Natural killer cell treated with Interleukin-12 subunit alpha and Interleukin-12 subunit beta and Interleukin-15 and Interleukin-18, amount 100 ng/mL, for 72 hours (primary cell): Measurements from ENCODE around the gene TMEM116. TPM values are rescaled to one million over a fixed set of nuclear protein-coding genes. Genes with fewer than 3 reads are reported as not detected.
A peak's percentile ranks its signal among the peaks of the same experiment; 100 is the strongest.
"Not testable (repeated sequence)": the region's sequence is repeated elsewhere in the genome, so short reads cannot be mapped to it uniquely, and the experiment has no call there.

Experiments
- ATAC-seq, 2 donors: fragments of 150-1000 bp; cut with Tn5 transposase in 1 of 2; sonication (Bioruptor Pico), chemical (Tn5 transposase) in 1 of 2; 2 replicates each; pipeline ENCODE4 v1.10.0; 2021
- DNase-seq: peaks from one replicate; pipeline ENCODE4 v3.0.0; 2022; ENCODE audit warnings: low spot score
- H3K27ac Mint-ChIP-seq, 2 donors: 1 replicate in 1 of 2; 2 replicates in 1 of 2; pipeline ENCODE4 v1.8.0; 2022; ENCODE audit warnings: mixed read lengths in 2 of 2, mild to moderate bottlenecking in 1 of 2, moderate library complexity in 1 of 2
- H3K27me3 Mint-ChIP-seq, 2 donors: 1 replicate in 1 of 2; 2 replicates in 1 of 2; pipeline ENCODE4 v1.8.0; 2022; ENCODE audit warnings: mixed read lengths in 2 of 2
- H3K36me3 Mint-ChIP-seq: one replicate; pipeline ENCODE4 v1.8.0; 2022; ENCODE audit warnings: mixed read lengths
- H3K4me1 Mint-ChIP-seq, 2 donors: 1 replicate in 1 of 2; 2 replicates in 1 of 2; pipeline ENCODE4 v1.8.0; 2022; ENCODE audit warnings: low read depth in 2 of 2, mixed read lengths in 2 of 2, mild to moderate bottlenecking in 1 of 2
- H3K4me3 Mint-ChIP-seq: one replicate; pipeline ENCODE4 v1.8.0; 2022; ENCODE audit warnings: mixed read lengths
- H3K9me3 Mint-ChIP-seq: 2 replicates; pipeline ENCODE4 v1.8.0; 2022; ENCODE audit warnings: mixed read lengths
- total RNA-seq, 2 donors: library from RNA; stranded (reverse); gene quantifications; one replicate each; pipeline ENCODE4 v1.2.3, GENCODE V29; 2022

Gene TMEM116
- total RNA-seq, 2 donors from 2014 or later, result 6.2 to 17.3 TPM

- Mint-ChIP-seq H3K27ac (peak overlapping the region in 1 of 2 donors; percentile 72), H3K9me3 (no peaks in the 10 kb centered on the region), H3K36me3 (no peaks in the 10 kb centered on the region), H3K27me3 (no peaks in the 10 kb centered on the region), H3K4me3 (peak overlapping the region; percentile 43), H3K4me1 (peaks cover 16 to 42% of the 10 kb centered on the region in 2 donors)
- DNase-seq, result no peak
- ATAC-seq, result no peak
These were observed 12.1 kb downstream of the TMEM116 start for GRCh38 chr12:112000820-112001219.

GRCh38 chr12:111999129-111999528 is 13.8 kb downstream of the TMEM116 start:
- not testable (repeated sequence) for ATAC-seq, H3K27me3 Mint-ChIP-seq, H3K4me3 Mint-ChIP-seq, H3K9me3 Mint-ChIP-seq, DNase-seq, H3K36me3 Mint-ChIP-seq
- Mint-ChIP-seq H3K4me1 (peaks cover 23 to 50% of the 10 kb centered on the region in 2 donors), H3K27ac (peak overlapping the region in 1 of 2 donors; percentile 61)

- Mint-ChIP-seq H3K36me3 (no peaks in the 10 kb centered on the region), H3K27me3 (no peaks in the 10 kb centered on the region), H3K27ac (peak overlapping the region in 1 of 2 donors; percentile 61), H3K4me3 (no peak overlapping the region), H3K9me3 (no peaks in the 10 kb centered on the region), H3K4me1 (peaks cover 34 to 60% of the 10 kb centered on the region in 2 donors)
- DNase-seq (no peak), ATAC-seq (no peak)
These were observed 14.9 kb downstream of the TMEM116 start for GRCh38 chr12:111998015-111998414.

- H3K4me1 Mint-ChIP-seq, result peaks cover 29 to 61% of the 10 kb centered on the region in 2 donors
- DNase-seq (no peak), ATAC-seq (no peak)
- H3K4me3 Mint-ChIP-seq, result no peak overlapping the region
- no peaks in the 10 kb centered on the region for H3K9me3 Mint-ChIP-seq
- no peaks in the 10 kb centered on the region for H3K27me3 Mint-ChIP-seq
- H3K27ac Mint-ChIP-seq, result peak overlapping the region in 1 of 2 donors; percentile 9
- no peaks in the 10 kb centered on the region for H3K36me3 Mint-ChIP-seq
These were observed 15.7 kb downstream of the TMEM116 start for GRCh38 chr12:111997300-111997699.

GRCh38 chr12:111995782-111996480 is 17.0 kb downstream of the TMEM116 start:
- ATAC-seq (no peak), DNase-seq (no peak)
- Mint-ChIP-seq H3K27ac (peak overlapping the region; percentile 78 to 84), H3K9me3 (no peaks in the 10 kb centered on the region), H3K27me3 (no peaks in the 10 kb centered on the region), H3K4me3 (peak overlapping the region; percentile 87), H3K36me3 (no peaks in the 10 kb centered on the region), H3K4me1 (peaks cover 31 to 63% of the 10 kb centered on the region in 2 donors)

- Mint-ChIP-seq H3K27ac (peak overlapping the region; percentile 78 to 84), H3K4me1 (peaks cover 29 to 59% of the 10 kb centered on the region in 2 donors), H3K4me3 (peak overlapping the region; percentile 87)
- ATAC-seq, H3K36me3 Mint-ChIP-seq, DNase-seq, H3K27me3 Mint-ChIP-seq, H3K9me3 Mint-ChIP-seq: not testable (repeated sequence)
These were observed 18.5 kb downstream of the TMEM116 start for GRCh38 chr12:111994211-111995111.

- ATAC-seq, result peak; percentile 60 to 65
These were observed 19.4 kb downstream of the TMEM116 start for GRCh38 chr12:111993292-111994150.

GRCh38 chr12:111992464-111992863 is 20.5 kb downstream of the TMEM116 start:
- Mint-ChIP-seq H3K36me3 (peaks cover 6% of the 10 kb centered on the region), H3K27ac (peak overlapping the region in 1 of 2 donors; percentile 84), H3K27me3 (no peaks in the 10 kb centered on the region), H3K9me3 (no peaks in the 10 kb centered on the region), H3K4me1 (peaks cover 30 to 51% of the 10 kb centered on the region in 2 donors), H3K4me3 (peak overlapping the region; percentile 87)
- ATAC-seq, result peak in 1 of 2 donors; percentile 61
- no peak for DNase-seq

More at GRCh38 chr12:111993292-111994150, 19.4 kb downstream of the TMEM116 start:
- Mint-ChIP-seq H3K4me3 (peak overlapping the region; percentile 87), H3K27me3 (no peaks in the 10 kb centered on the region), H3K9me3 (no peaks in the 10 kb centered on the region), H3K36me3 (peaks cover 6% of the 10 kb centered on the region), H3K27ac (peak overlapping the region; percentile 78 to 84), H3K4me1 (peaks cover 30 to 56% of the 10 kb centered on the region in 2 donors)
- no peak for DNase-seq

- H3K9me3 Mint-ChIP-seq, result no peaks in the 10 kb centered on the region
- peak overlapping the region in 1 of 2 donors; percentile 84 for H3K27ac Mint-ChIP-seq
- H3K27me3 Mint-ChIP-seq, result no peaks in the 10 kb centered on the region
- H3K4me1 Mint-ChIP-seq, result peaks cover 30 to 51% of the 10 kb centered on the region in 2 donors
- ATAC-seq (peak in 1 of 2 donors; percentile 45), DNase-seq (no peak)
- peaks cover 6% of the 10 kb centered on the region for H3K36me3 Mint-ChIP-seq
- peak overlapping the region; percentile 87 for H3K4me3 Mint-ChIP-seq
These were observed 21.0 kb downstream of the TMEM116 start for GRCh38 chr12:111991946-111992345.

- Mint-ChIP-seq H3K27ac (peak overlapping the region in 1 of 2 donors; percentile 84), H3K4me1 (peaks cover 30 to 51% of the 10 kb centered on the region in 2 donors), H3K27me3 (no peaks in the 10 kb centered on the region), H3K4me3 (peak overlapping the region; percentile 87), H3K9me3 (no peaks in the 10 kb centered on the region), H3K36me3 (peaks cover 6% of the 10 kb centered on the region)
- DNase-seq (no peak), ATAC-seq (no peak)
These were observed 21.4 kb downstream of the TMEM116 start for GRCh38 chr12:111991535-111991934.

GRCh38 chr12:111984820-111985219 is 28.1 kb downstream of the TMEM116 start:
- DNase-seq (no peak), ATAC-seq (no peak)
- H3K27ac Mint-ChIP-seq, result no peak overlapping the region
- H3K27me3 Mint-ChIP-seq, result no peaks in the 10 kb centered on the region
- no peak overlapping the region for H3K4me3 Mint-ChIP-seq
- H3K4me1 Mint-ChIP-seq, result peaks cover 3 to 5% of the 10 kb centered on the region in 2 donors
- H3K36me3 Mint-ChIP-seq, result peaks cover 6% of the 10 kb centered on the region
- H3K9me3 Mint-ChIP-seq, result no peaks in the 10 kb centered on the region

- Mint-ChIP-seq H3K27me3 (no peaks in the 10 kb centered on the region), H3K36me3 (no peaks in the 10 kb centered on the region), H3K27ac (no peak overlapping the region), H3K9me3 (no peaks in the 10 kb centered on the region), H3K4me1 (peaks cover 0 to under 1% of the 10 kb centered on the region in 2 donors), H3K4me3 (no peak overlapping the region)
- ATAC-seq, result no peak
- no peak for DNase-seq
These were observed 31.0 kb downstream of the TMEM116 start for GRCh38 chr12:111981987-111982386.

GRCh38 chr12:111980598-111980997 is 32.4 kb downstream of the TMEM116 start:
- Mint-ChIP-seq H3K27ac (no peak overlapping the region), H3K4me1 (peaks cover 0 to 5% of the 10 kb centered on the region in 2 donors), H3K36me3 (no peaks in the 10 kb centered on the region), H3K9me3 (no peaks in the 10 kb centered on the region), H3K4me3 (no peak overlapping the region), H3K27me3 (no peaks in the 10 kb centered on the region)
- no peak for DNase-seq
- ATAC-seq, result no peak
